NCI-H69 (cell line): Measurements from ENCODE around the gene ASB13.
"Not testable (repeated sequence)": the region's sequence is repeated elsewhere in the genome, so short reads cannot be mapped to it uniquely, and the experiment has no call there.

Source experiments
- DNase-seq: peaks from one replicate; lab custom pipeline; 2025; lab: John Stamatoyannopoulos, UW

Gene ASB13

GRCh38 chr10:5604961-5605360 lies 61.4 kb downstream of the ASB13 start:
- DNase-seq, result no peak

- DNase-seq, result no peak
These were observed 62.0 kb downstream of the ASB13 start for GRCh38 chr10:5604236-5604925.

DNA sequence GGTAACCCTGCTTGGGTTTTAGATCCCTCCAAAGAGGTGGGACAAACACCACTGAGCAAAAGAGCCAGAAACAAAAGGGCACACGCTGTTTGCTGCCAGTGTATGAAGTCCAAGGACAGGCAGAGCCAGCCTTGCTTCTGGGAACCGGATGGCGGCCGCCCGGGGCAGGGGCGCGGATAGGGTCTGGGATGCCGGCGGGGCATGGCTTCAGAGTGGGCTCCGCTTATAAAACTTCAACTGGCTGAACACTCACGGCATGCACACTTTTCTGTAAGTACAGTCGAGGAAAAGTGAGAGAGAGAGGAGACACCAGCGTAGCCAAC lies 62.6 kb downstream of the ASB13 start:
- no peak for DNase-seq

GRCh38 chr10:5603091-5603847 lies 63.1 kb downstream of the ASB13 start:
- DNase-seq, result no peak

GRCh38 chr10:5601826-5602495 lies 64.4 kb downstream of the ASB13 start:
- DNase-seq, result no peak

- no peak for DNase-seq
These were observed 65.5 kb downstream of the ASB13 start for GRCh38 chr10:5600908-5601307.

DNA sequence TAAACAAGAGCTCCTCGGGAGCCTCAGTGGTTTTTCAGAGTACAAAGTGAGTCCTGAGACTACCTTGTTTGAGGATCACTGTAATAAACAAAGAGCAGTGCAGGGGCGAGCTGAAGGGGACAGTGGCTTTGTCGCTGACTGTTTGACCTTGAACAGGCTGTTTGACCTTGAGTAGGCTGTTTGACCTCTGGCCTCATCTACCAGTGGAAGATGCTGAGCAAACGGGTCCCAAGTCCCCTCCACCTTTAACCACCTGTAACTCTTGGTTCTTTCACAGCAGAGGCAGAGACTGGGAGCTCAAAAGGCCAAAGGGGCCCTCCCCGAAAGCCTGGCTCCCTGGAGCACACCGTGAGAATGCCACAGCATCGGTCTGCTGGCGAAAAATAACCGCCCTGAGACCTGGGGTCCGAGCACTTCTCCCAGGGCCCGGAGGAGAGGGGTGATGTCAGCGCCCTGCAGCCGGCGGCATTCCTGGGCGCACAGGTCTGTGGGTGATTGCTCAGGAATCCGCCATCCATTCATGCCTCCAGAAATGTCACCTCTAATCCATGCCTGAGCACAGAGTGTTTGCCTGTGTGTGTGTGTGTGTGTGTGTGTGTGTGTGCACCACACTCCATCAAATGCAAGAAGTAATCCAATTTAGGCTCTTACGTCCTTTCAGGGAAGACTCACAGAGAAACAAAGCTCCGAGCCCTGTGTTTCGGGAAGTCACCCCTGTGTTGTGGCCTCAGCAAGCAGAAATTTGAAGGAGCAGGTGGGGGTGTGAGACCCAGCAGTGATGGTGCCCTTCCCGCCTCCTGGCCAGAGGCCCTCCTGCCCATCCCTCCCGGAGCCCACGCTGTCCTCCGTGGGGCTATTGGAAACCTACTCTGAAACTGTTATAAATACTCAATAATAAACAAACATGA lies 66.5 kb downstream of the ASB13 start:
- no peak for DNase-seq

- no peak for DNase-seq
These were observed 68.2 kb downstream of the ASB13 start for GRCh38 chr10:5598085-5598690.

GRCh38 chr10:5596611-5597341 lies 69.6 kb downstream of the ASB13 start:
- DNase-seq, result no peak

DNA sequence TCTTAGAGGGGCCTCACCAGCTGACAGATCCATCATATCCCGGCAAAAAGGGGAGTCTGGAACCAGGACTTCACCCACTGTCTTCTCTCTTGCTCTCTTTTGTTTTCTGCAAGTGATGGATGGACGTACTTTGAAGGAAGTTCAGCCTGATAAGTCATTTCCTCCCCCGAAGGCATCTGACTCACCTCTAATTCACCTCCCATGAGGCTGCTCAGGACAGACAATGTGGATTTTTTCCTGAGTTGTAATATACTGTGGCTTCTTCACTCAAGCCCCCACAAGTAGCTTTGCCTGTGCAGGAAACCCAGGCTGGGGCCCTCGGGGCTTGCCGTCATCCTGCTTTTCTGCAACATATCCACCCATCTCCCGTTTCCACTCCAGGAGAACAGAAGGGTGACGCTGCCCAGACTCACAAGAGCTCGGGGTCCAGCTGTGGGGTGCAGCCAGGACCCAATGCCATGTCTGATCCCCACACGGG lies 70.4 kb downstream of the ASB13 start:
- DNase-seq, result peak; percentile 35

DNA sequence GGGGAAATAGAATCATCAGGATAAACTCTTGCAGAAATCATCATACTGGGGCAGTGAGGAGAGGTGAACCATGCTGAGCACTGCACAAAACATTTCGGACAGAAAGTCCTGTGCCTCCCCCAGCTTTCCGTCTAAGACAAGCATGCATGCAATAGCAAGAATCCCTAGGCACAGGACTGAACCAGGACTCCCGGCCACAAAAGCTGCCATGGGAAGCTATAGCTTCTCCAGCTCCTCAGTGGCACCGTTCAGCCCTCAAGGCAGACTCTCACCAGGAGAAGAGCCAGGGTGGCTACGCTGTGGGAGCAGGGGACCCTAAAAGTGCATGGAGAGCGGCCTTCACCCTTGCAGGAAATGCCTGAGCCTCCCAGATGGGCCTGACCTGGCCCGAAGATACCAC lies 70.8 kb downstream of the ASB13 start:
- DNase-seq, result no peak

GRCh38 chr10:5595095-5595494 lies 71.3 kb downstream of the ASB13 start:
- DNase-seq, result peak; percentile 32

DNA sequence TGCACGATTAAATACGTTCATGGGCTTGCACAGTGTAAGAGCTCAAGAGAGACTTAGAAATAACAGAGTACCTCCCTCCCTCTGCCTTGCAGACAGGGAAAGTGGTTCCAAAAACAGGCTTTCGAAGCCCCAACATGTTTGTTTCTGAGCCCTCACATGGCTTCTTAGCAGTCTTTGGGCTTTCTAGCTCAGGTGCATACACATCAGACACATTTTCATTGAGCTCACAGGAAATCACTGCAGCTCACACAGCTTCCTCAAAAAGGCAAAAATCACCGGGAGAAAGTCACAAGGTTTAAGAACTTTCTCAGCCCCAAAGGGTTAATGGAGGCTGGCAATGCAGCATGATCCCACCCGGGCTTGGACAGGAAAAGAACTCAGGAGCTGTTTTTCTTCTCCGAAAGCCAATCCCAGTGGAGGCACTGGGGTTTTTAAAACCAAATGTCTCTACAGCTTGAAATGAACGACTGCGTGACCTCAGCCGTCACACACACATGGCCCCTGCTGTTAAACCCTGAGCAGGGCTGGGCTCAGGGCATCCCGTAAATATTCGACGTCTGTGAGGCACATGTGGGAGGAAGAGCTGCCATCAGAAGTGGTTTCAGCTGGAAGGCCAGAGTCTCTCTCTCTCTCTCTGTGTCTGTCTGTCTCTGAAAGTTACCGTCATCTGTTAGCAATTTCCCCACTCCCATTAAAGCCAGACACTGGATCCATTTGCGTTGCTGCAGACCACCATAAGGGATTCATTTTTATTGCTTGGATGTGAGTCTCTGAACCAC lies 71.9 kb downstream of the ASB13 start:
- DNase-seq, result peak; percentile 44

DNA sequence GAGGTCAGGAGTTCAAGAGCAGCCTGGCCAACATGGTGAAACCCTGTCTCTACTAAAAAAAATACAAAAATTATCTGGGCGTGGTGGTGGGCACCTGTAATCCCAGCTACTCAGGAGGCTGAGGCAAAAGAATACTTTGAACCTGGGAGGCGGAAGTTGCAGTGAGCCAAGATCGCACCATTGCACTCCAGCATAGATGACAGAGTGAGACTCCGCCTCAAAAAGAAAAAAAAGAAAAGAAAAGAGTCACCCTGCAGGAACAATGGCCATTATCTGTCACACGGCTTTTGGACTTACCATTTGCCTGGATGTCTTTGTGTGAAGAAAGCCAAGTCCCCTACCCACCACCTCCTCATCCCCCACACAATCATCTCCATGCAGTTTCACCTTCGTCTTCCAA lies 73.0 kb downstream of the ASB13 start:
- not testable (repeated sequence) for DNase-seq

DNA sequence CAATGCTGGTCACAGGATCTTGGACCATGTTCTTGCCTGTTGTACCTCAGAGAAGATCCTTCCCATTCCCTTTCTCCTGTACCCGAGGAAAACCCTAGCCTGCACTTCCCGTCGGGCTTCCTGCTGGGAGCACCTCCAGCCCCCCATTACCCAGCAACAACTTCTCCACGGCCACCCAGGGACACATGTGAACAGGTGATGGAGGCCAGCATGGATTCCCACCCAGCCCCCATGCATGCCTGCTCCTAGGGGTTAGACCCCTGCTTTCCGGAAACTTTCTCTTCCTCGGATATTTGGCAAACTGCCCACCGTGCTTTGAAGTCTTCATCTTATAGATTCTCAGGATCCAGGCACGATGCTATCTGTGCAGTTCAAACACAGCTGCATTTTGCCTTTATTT lies 74.3 kb downstream of the ASB13 start:
- no peak for DNase-seq

DNA sequence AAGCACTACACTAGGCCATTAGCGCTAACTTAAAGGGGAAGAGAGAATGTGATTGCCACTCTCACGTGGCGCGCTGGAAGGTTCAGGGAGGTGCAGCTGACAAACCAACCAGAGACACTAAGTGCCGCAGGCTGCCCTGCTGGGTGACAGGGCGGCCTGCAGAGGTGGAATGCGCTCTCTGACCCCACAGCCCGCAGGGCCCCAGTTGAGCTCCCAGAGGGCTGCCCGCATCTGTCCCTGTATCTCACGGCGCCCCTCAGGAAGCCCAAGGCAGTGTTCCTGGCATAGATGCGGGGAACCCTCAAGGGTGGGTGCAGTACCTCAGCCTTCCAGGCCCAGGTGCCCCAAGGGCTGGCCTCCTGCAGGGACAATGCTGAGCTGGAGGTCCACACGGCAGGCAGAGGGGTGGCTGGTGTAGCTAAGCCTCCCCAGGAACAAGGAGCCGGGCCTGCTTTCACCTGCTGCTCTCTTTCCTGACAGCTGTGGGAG lies 75.0 kb downstream of the ASB13 start:
- no peak for DNase-seq

DNA sequence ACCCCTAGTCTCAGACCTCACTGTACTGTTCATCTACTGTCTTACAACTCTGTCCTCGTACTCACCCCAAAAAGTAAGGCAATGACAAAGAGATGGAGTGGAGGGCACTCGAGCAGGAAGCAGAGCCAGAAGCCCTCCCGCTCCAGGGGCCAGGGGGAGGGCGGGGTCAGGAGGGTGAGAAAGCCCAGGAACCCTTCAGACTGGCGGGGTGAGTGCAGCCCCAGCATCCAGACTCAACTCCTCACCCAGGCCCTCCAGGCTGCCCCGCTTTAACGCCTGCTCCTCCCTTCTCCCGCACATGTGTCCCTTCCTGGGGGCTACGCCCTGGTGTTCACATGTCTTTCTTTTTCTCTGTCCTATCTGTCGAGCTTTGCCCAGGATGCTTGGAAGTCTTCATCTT lies 75.6 kb downstream of the ASB13 start:
- DNase-seq, result no peak

GRCh38 chr10:5589661-5590511 lies 76.5 kb downstream of the ASB13 start:
- DNase-seq, result no peak
